Lung (tissue), 12 donors: ENCODE data around the gene PNMA8C. TPM values are rescaled to one million over a fixed set of nuclear protein-coding genes. Genes with fewer than 3 reads are reported as not detected.

Experiments used
- ATAC-seq: fragments of 200-7000 bp; cut with Tn5 transposase; one replicate; pipeline ENCODE4 v1.9.1; 2020; ENCODE audit warnings: moderate number of reproducible peaks; ENCODE audit not compliant: insufficient read depth, low FRiP score
- DNase-seq, 3 donors: peaks; one replicate each; pipeline ENCODE4 v3.0.0-alpha.2; 2013 to 2017
- H3K27ac ChIP-seq, 2 donors: one replicate each; pipeline ENCODE4 v1.5.1; 2013; ENCODE audit warnings: mild to moderate bottlenecking in 2 of 2, moderate library complexity in 2 of 2, control low read depth in 1 of 2, inconsistent platforms in 1 of 2, low read depth in 1 of 2, low read length in 1 of 2
- H3K27me3 ChIP-seq, 3 donors: one replicate each; pipeline ENCODE4 v1.5.1; 2013; ENCODE audit warnings: low read length in 2 of 3; ENCODE audit not compliant: control insufficient read depth in 3 of 3, insufficient read depth in 3 of 3
- H3K36me3 ChIP-seq, 4 donors: one replicate each; pipeline ENCODE4 v1.5.1; 2013; ENCODE audit warnings: low read length in 4 of 4, mild to moderate bottlenecking in 1 of 4, moderate library complexity in 1 of 4; ENCODE audit not compliant: control insufficient read depth in 4 of 4, insufficient read depth in 4 of 4
- H3K4me1 ChIP-seq, 5 donors: one replicate each; pipeline ENCODE4 v1.5.1; 2013; ENCODE audit warnings: low read length in 5 of 5, mild to moderate bottlenecking in 2 of 5, moderate library complexity in 1 of 5; ENCODE audit not compliant: control insufficient read depth in 5 of 5, insufficient read depth in 5 of 5
- H3K4me3 ChIP-seq: one replicate; pipeline ENCODE4 v1.5.1; 2013; ENCODE audit warnings: mild to moderate bottlenecking, control low read depth, moderate library complexity
- H3K9ac ChIP-seq, 2 donors: one replicate each; pipeline ENCODE4 v1.5.1; 2013; ENCODE audit warnings: low read length in 2 of 2, control low read depth in 1 of 2; ENCODE audit not compliant: insufficient read depth in 1 of 2
- H3K9me3 ChIP-seq, 4 donors: one replicate each; pipeline ENCODE4 v1.5.1; 2013; ENCODE audit warnings: low read length in 3 of 4, mild to moderate bottlenecking in 1 of 4, moderate library complexity in 1 of 4; ENCODE audit not compliant: control insufficient read depth in 4 of 4, insufficient read depth in 3 of 4
- CTCF ChIP-seq: IDR thresholded peaks from 2 replicates; pipeline ENCODE4 v1.5.1; 2012; ENCODE audit warnings: mild to moderate bottlenecking; ENCODE audit errors: control extremely low read depth, extremely low read depth
- WGBS, 2 donors: extraction: QIAGEN DNeasy Blood & Tissue Kit; methylation state at CpG; one replicate each; pipeline ENCODE4 v1.1.7; 2013; 5-methylcytosine and 5-hydroxymethylcytosine counted together
- polyA plus RNA-seq, 2 donors: library from polyadenylated mRNA; stranded (reverse); fragments of 200-250 nt; gene quantifications; one replicate each; pipeline ENCODE4 v1.2.1, GENCODE V29; 2013
- total RNA-seq, 2 donors: library from RNA; depleted of rRNA in 1 of 2; stranded (reverse); fragments of >200 nt in 1 of 2; gene quantifications; one replicate each; pipeline ENCODE4 v1.2.1, GENCODE V29; 2014 to 2021
- donor health status: control.
- donor health status: control.
- donor health status: Bipolar disorder and iron deficiency.
- donor health status: healthy.
- donor health status: DM: yes; HTN: yes; CAD: no.

The PNMA8C gene
- total and polyA plus RNA-seq, 4 donors = 0.04 to 1.2 (median 0.47) TPM

GRCh38 chr19:46387713-46388130 lies 41.0 kb downstream of the PNMA8C start:
- no peak overlapping the region for H3K4me3 ChIP-seq
- no peak for DNase-seq
- no peak for ATAC-seq
- H3K27me3 ChIP-seq = no peaks in the 10 kb centered on the region
- H3K4me1 ChIP-seq = peaks cover 0 to 20% (median 3%) of the 10 kb centered on the region in 5 donors
- TF ChIP-seq CTCF = no peak
- no peak overlapping the region for H3K9ac ChIP-seq
- no peaks in the 10 kb centered on the region for H3K9me3 ChIP-seq
- peaks cover 8 to 72% (median 47%) of the 10 kb centered on the region in 4 donors for H3K36me3 ChIP-seq
- WGBS, 2 donors = 97 to 99% methylated on average over 10 of the region's 10 CpGs
- H3K27ac ChIP-seq = no peak overlapping the region

GRCh38 chr19:46386996-46387712 lies 41.6 kb downstream of the PNMA8C start:
- WGBS, 2 donors = 95 to 96% methylated on average over 30 of the region's 30 CpGs
- no peak overlapping the region for H3K27ac ChIP-seq
- no peak for TF ChIP-seq CTCF
- peaks cover 0 to 14% (median 0%) of the 10 kb centered on the region in 5 donors for H3K4me1 ChIP-seq
- no peaks in the 10 kb centered on the region for H3K27me3 ChIP-seq
- H3K9me3 ChIP-seq = no peaks in the 10 kb centered on the region
- ATAC-seq (no peak), DNase-seq (no peak)
- no peak overlapping the region for H3K9ac ChIP-seq
- H3K4me3 ChIP-seq = no peak overlapping the region
- peaks cover 8 to 72% (median 52%) of the 10 kb centered on the region in 4 donors for H3K36me3 ChIP-seq

GRCh38 chr19:46386151-46386550 lies 42.6 kb downstream of the PNMA8C start:
- no peak overlapping the region for H3K27ac ChIP-seq
- H3K9ac ChIP-seq = no peak overlapping the region
- ATAC-seq (no peak), DNase-seq (no peak)
- peaks cover 0 to 4% (median 0%) of the 10 kb centered on the region in 5 donors for H3K4me1 ChIP-seq
- TF ChIP-seq CTCF = no peak
- WGBS, 2 donors = 95 to 97% methylated on average over 10 of the region's 10 CpGs
- H3K4me3 ChIP-seq = no peak overlapping the region
- H3K27me3 ChIP-seq = no peaks in the 10 kb centered on the region
- H3K9me3 ChIP-seq = no peaks in the 10 kb centered on the region
- peaks cover 8 to 74% (median 59%) of the 10 kb centered on the region in 4 donors for H3K36me3 ChIP-seq
